A549 (cell line): ENCODE measurements around the gene FUT8. TPM values are rescaled to one million over a fixed set of nuclear protein-coding genes. Genes with fewer than 3 reads are reported as not detected.
"Not testable (repeated sequence)": the region's sequence is repeated elsewhere in the genome, so short reads cannot be mapped to it uniquely, and the experiment has no call there.

ENCODE experiments used
- ATAC-seq, 2 experiments: fragments of 200-7000 bp in 1 of 2; fragments of >200 bp in 1 of 2; cut with Nextera tagmentation in 1 of 2; cut with Tn5 transposase in 1 of 2; 3 replicates each; pipeline versions ENCODE4 v1.8.0 to v1.9.1; 2018 to 2020; ENCODE audit warnings: mild to moderate bottlenecking in 1 of 2, moderate library complexity in 1 of 2
- CTCF ChIA-PET: fragments of 300-600 bp; sonication (Branson Sonifier 250); formaldehyde crosslinking; extraction: SDS; loops from one replicate; lab custom pipeline; 2021; ENCODE audit warnings: antibody characterized with exemption, inconsistent platforms; lab: Yijun Ruan, JAX
- POLR2A ChIA-PET: fragments of 350-600 bp; formaldehyde crosslinking; extraction: SDS; loops from one replicate; lab custom pipeline; 2021; ENCODE audit warnings: antibody characterized with exemption, inconsistent platforms; lab: Yijun Ruan, JAX
- DNase-seq, 2 experiments: peaks; one replicate each; pipeline versions ENCODE4 v3.0.0 to v3.0.0-alpha.2; 2011 to 2016; ENCODE audit warnings: low read depth in 1 of 2, low spot score in 1 of 2
- FAIRE-seq: peaks from 2 replicates; lab custom pipeline; 2011; peaks lifted over from hg19 to GRCh38; lab: Jason Lieb, UNC
- H3K27ac ChIP-seq, 2 experiments: fragments of >200 bp; sonication (Bioruptor Twin); formaldehyde crosslinking; 3 replicates each; pipeline ENCODE4 v1.5.1; 2016 to 2017
- H3K4me1 ChIP-seq: fragments of >200 bp; sonication (Bioruptor Twin); formaldehyde crosslinking; 3 replicates; pipeline ENCODE4 v1.6.1; 2016
- H3K4me2 ChIP-seq: fragments of >200 bp; sonication (Bioruptor Twin); formaldehyde crosslinking; 3 replicates; pipeline ENCODE4 v1.6.1; 2016
- H3K4me3 ChIP-seq: fragments of >200 bp; sonication (Bioruptor Twin); formaldehyde crosslinking; 3 replicates; pipeline ENCODE4 v1.5.1; 2016
- H3K9me3 ChIP-seq: fragments of >200 bp; sonication (Bioruptor Twin); formaldehyde crosslinking; 3 replicates; pipeline ENCODE4 v1.6.1; 2016
- BHLHE40 ChIP-seq: IDR thresholded peaks from 2 replicates; pipeline ENCODE4 v1.6.1; 2012; ENCODE audit warnings: low read depth, low read length, inconsistent platforms
- CBX8 ChIP-seq: fragments of 200-600 bp; sonication (generic); IDR thresholded peaks from 2 replicates; pipeline ENCODE4 v1.6.1; 2016
- CHD2 ChIP-seq: fragments of 150-350 bp; IDR thresholded peaks from 2 replicates; pipeline ENCODE4 v1.6.1; 2014; ENCODE audit warnings: low read length; ENCODE audit not compliant: partially characterized antibody
- CTCF ChIP-seq: fragments of >200 bp; sonication (Bioruptor Twin); formaldehyde crosslinking; IDR thresholded peaks from 3 replicates; pipeline ENCODE4 v1.5.1; 2016
- EHF ChIP-seq: fragments of 250-450 bp; sonication (Bioruptor Pico); IDR thresholded peaks from 2 replicates; pipeline ENCODE4 v1.5.0; 2020; ENCODE audit warnings: mild to moderate bottlenecking
- EHMT2 ChIP-seq: fragments of 200-600 bp; sonication (generic); IDR thresholded peaks from 2 replicates; pipeline ENCODE4 v1.6.1; 2016; ENCODE audit warnings: antibody characterized with exemption, low read depth, mild to moderate bottlenecking, moderate library complexity
- FOSB ChIP-seq: fragments of 250-450 bp; sonication (Bioruptor Pico); IDR thresholded peaks from 2 replicates; pipeline ENCODE4 v1.5.0; 2020; ENCODE audit warnings: mild to moderate bottlenecking, moderate library complexity
- GATA3 ChIP-seq: IDR thresholded peaks from 2 replicates; pipeline ENCODE4 v1.6.1; 2012; ENCODE audit warnings: borderline replicate concordance
- HOXB13 ChIP-seq: fragments of 250-450 bp; sonication (Bioruptor Pico); IDR thresholded peaks from 2 replicates; pipeline ENCODE4 v1.5.0; 2020; ENCODE audit warnings: low read depth, mild to moderate bottlenecking, moderate library complexity
- HOXB5 ChIP-seq: fragments of 250-450 bp; sonication (Bioruptor Pico); IDR thresholded peaks from 2 replicates; pipeline ENCODE4 v1.5.0; 2020; ENCODE audit warnings: mild to moderate bottlenecking, moderate library complexity
- MYC ChIP-seq: IDR thresholded peaks from 2 replicates; pipeline ENCODE4 v1.6.1; 2012; ENCODE audit warnings: mild to moderate bottlenecking, inconsistent platforms, low read length, improper control_type of control experiment, borderline replicate concordance
- NFE2L2 ChIP-seq: fragments of 150-350 bp; conservative IDR thresholded peaks from 2 replicates; pipeline ENCODE4 v1.6.1; 2014; ENCODE audit warnings: low read length
- POLR2A ChIP-seq: IDR thresholded peaks from 2 replicates; pipeline ENCODE4 v1.6.1; 2012; ENCODE audit warnings: mild to moderate bottlenecking, low read length
- RNF2 ChIP-seq: fragments of 200-600 bp; sonication (generic); IDR thresholded peaks from 2 replicates; pipeline ENCODE4 v1.6.1; 2016; ENCODE audit warnings: low read depth, mild to moderate bottlenecking, antibody characterized with exemption, moderate library complexity, borderline replicate concordance
- SREBF2 ChIP-seq: fragments of 450-650 bp; IDR thresholded peaks from 2 replicates; pipeline ENCODE4 v1.6.1; 2014; ENCODE audit warnings: mild to moderate bottlenecking, moderate library complexity
- TFCP2L1 ChIP-seq: fragments of 250-450 bp; sonication (Bioruptor Pico); IDR thresholded peaks from 2 replicates; pipeline ENCODE4 v1.5.0; 2021; ENCODE audit warnings: mild to moderate bottlenecking
- ZC3H11A ChIP-seq: fragments of 450-650 bp; IDR thresholded peaks from 2 replicates; pipeline ENCODE4 v1.6.1; 2014; ENCODE audit warnings: antibody characterized with exemption, mild to moderate bottlenecking
- ZSCAN20 ChIP-seq: fragments of 250-450 bp; sonication (Bioruptor Pico); IDR thresholded peaks from 2 replicates; pipeline ENCODE4 v1.8.0; 2022; ENCODE audit warnings: mild to moderate bottlenecking, moderate library complexity
- WGBS: methylation state at CpG from one replicate; pipeline ENCODE4 v1.1.6; 2017; ENCODE audit errors: missing lambda C conversion rate; 5-methylcytosine and 5-hydroxymethylcytosine counted together
- polyA plus RNA-seq, 4 experiments: library from polyadenylated mRNA; depleted of rRNA in 3 of 4; stranded (reverse); fragments of >200 nt; fragmentation: RNase III in 1 of 4; extraction: RNeasy Plus Mini Kit Qiagen cat#74134 plus additional on column Dnase treatment in 1 of 4; gene quantifications; 2 replicates in 3 of 4; 3 replicates in 1 of 4; pipeline ENCODE4 v1.2.3, GENCODE V29; 2011 to 2017
- TF ChIP-seq, protein P1 (sequence below): fragments of 250-450 bp; sonication (Bioruptor Pico); IDR thresholded peaks from 2 replicates; pipeline ENCODE4 v1.5.0; 2021; ENCODE audit warnings: mild to moderate bottlenecking, moderate library complexity, borderline replicate concordance
- TF ChIP-seq, protein P2 (sequence below): IDR thresholded peaks from 2 replicates; pipeline ENCODE4 v1.6.1; 2012
- TF ChIP-seq, protein P3 (sequence below): fragments of >200 bp; sonication (Bioruptor Twin); formaldehyde crosslinking; IDR thresholded peaks from 3 replicates; pipeline ENCODE4 v1.6.1; 2016
- TF ChIP-seq, protein P4 (sequence below): fragments of 250-450 bp; sonication (Bioruptor Pico); IDR thresholded peaks from 2 replicates; pipeline ENCODE4 v1.5.0; 2020; ENCODE audit warnings: low read depth, mild to moderate bottlenecking, moderate library complexity

FUT8 gene
- polyA plus RNA-seq, 2 of the 4 experiments (the other 2 are of a cell fraction) = 20.3 to 22.9 TPM

GRCh38 chr14:65423982-65424381 lies 11.5 kb downstream of the FUT8 start:
- DNase-seq = no peak
- no peak overlapping the region for H3K4me2 ChIP-seq
- POLR2A ChIA-PET = interaction anchor here (1.0 kb wide), 1 partner anchor 13 kb away, joined by 4 read pairs; no protein-coding TSS in a partner anchor
- TF ChIP-seq CHD2 = no peak
- TF ChIP-seq ZC3H11A = no peak
- TF ChIP-seq FOSB (CRISPR knock-in tag) = no peak
- no peak for TF ChIP-seq POLR2A
- no peak for TF ChIP-seq BHLHE40
- no peak for TF ChIP-seq RNF2
- no peak for TF ChIP-seq HOXB13 (CRISPR knock-in tag)
- no peak for TF ChIP-seq CTCF
- no peak for TF ChIP-seq MYC
- TF ChIP-seq EHMT2 = no peak
- TF ChIP-seq ZSCAN20 (CRISPR knock-in tag) = no peak
- TF ChIP-seq, protein P1, sequence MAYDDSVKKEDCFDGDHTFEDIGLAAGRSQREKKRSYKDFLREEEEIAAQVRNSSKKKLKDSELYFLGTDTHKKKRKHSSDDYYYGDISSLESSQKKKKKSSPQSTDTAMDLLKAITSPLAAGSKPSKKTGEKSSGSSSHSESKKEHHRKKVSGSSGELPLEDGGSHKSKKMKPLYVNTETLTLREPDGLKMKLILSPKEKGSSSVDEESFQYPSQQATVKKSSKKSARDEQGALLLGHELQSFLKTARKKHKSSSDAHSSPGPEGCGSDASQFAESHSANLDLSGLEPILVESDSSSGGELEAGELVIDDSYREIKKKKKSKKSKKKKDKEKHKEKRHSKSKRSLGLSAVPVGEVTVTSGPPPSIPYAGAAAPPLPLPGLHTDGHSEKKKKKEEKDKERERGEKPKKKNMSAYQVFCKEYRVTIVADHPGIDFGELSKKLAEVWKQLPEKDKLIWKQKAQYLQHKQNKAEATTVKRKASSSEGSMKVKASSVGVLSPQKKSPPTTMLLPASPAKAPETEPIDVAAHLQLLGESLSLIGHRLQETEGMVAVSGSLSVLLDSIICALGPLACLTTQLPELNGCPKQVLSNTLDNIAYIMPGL = no peak
- CTCF ChIA-PET = interaction anchor here (0.9 to 1.9 kb wide), 5 partner anchors 27 to 402 kb away, joined by 3 to 6 read pairs (median 3); no protein-coding TSS in a partner anchor
- ATAC-seq = no peak
- no peak overlapping the region for H3K27ac ChIP-seq
- FAIRE-seq = no peak
- H3K9me3 ChIP-seq = no peaks in the 10 kb centered on the region
- H3K4me3 ChIP-seq = no peak overlapping the region
- H3K4me1 ChIP-seq = peaks cover 10% of the 10 kb centered on the region; the same call in 2 of the 3 replicates
- WGBS = 92% methylated on average over 5 of the region's 5 CpGs

DNA sequence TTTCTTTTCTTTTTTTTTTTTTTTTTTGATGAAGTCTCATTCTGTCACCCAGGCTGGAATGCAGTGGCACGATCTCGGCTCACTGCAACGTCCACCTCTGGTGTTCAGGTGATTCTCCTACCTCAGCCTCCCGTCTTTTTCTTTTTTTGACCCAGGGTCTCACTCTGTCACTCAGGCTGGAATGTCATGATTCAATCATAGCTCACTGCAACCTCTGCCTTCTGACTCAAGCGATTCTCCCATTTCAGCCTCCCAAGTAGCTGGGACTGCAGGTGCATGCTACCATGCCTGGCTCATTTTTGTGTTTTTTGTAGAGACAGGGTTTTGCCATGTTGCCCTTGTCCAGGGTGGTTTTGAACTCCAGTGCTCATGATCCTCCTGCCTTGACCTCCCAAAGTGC lies 12.0 kb downstream of the FUT8 start:
- 86% methylated on average over 5 of the region's 5 CpGs for WGBS
- H3K4me1 ChIP-seq = peaks cover 10% of the 10 kb centered on the region; the same call in 2 of the 3 replicates
- FAIRE-seq = no peak
- CTCF ChIA-PET = interaction anchor here (0.7 to 1.5 kb wide), 3 partner anchors 9 to 517 kb away, joined by 3 to 4 read pairs (median 3); no protein-coding TSS in a partner anchor
- H3K9me3 ChIP-seq = no peaks in the 10 kb centered on the region
- no peak overlapping the region for H3K27ac ChIP-seq
- ATAC-seq = no peak
- DNase-seq = no peak
- POLR2A ChIA-PET = interaction anchor here (1.0 kb wide), 1 partner anchor 13 kb away, joined by 4 read pairs; no protein-coding TSS in a partner anchor
- TF ChIP-seq TFCP2L1 (CRISPR knock-in tag) (no peak), GATA3 (no peak)
- H3K4me2 ChIP-seq = no peak overlapping the region
- no peak overlapping the region for H3K4me3 ChIP-seq

- Histone ChIP-seq H3K4me3 (no peak overlapping the region), H3K9me3 (no peaks in the 10 kb centered on the region), H3K27ac (no peak overlapping the region), H3K4me2 (no peak overlapping the region), H3K4me1 (peaks cover 10% of the 10 kb centered on the region; the same call in 2 of the 3 replicates)
- no peak for TF ChIP-seq EHF (CRISPR knock-in tag)
- TF ChIP-seq, protein P2, sequence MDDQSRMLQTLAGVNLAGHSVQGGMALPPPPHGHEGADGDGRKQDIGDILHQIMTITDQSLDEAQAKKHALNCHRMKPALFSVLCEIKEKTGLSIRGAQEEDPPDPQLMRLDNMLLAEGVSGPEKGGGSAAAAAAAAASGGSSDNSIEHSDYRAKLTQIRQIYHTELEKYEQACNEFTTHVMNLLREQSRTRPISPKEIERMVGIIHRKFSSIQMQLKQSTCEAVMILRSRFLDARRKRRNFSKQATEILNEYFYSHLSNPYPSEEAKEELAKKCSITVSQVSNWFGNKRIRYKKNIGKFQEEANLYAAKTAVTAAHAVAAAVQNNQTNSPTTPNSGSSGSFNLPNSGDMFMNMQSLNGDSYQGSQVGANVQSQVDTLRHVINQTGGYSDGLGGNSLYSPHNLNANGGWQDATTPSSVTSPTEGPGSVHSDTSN = no peak
- TF ChIP-seq, protein P3, sequence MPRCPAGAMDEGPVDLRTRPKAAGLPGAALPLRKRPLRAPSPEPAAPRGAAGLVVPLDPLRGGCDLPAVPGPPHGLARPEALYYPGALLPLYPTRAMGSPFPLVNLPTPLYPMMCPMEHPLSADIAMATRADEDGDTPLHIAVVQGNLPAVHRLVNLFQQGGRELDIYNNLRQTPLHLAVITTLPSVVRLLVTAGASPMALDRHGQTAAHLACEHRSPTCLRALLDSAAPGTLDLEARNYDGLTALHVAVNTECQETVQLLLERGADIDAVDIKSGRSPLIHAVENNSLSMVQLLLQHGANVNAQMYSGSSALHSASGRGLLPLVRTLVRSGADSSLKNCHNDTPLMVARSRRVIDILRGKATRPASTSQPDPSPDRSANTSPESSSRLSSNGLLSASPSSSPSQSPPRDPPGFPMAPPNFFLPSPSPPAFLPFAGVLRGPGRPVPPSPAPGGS = no peak
- no peak for TF ChIP-seq HOXB5 (CRISPR knock-in tag)
- TF ChIP-seq SREBF2 = no peak
- TF ChIP-seq CBX8 = no peak
- TF ChIP-seq, protein P4, sequence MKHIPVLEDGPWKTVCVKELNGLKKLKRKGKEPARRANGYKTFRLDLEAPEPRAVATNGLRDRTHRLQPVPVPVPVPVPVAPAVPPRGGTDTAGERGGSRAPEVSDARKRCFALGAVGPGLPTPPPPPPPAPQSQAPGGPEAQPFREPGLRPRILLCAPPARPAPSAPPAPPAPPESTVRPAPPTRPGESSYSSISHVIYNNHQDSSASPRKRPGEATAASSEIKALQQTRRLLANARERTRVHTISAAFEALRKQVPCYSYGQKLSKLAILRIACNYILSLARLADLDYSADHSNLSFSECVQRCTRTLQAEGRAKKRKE = no peak
- no peak for TF ChIP-seq NFE2L2
- FAIRE-seq (no peak), DNase-seq (no peak), ATAC-seq (no peak)
- CTCF ChIA-PET = interaction anchor here (1.5 kb wide), 1 partner anchor 11 kb away, joined by 4 read pairs; no protein-coding TSS in a partner anchor
- 92% methylated on average over 6 of the region's 6 CpGs for WGBS
- POLR2A ChIA-PET = no interaction called here
Measured at GRCh38 chr14:65425885-65426284, 13.4 kb downstream of the FUT8 start.

DNA sequence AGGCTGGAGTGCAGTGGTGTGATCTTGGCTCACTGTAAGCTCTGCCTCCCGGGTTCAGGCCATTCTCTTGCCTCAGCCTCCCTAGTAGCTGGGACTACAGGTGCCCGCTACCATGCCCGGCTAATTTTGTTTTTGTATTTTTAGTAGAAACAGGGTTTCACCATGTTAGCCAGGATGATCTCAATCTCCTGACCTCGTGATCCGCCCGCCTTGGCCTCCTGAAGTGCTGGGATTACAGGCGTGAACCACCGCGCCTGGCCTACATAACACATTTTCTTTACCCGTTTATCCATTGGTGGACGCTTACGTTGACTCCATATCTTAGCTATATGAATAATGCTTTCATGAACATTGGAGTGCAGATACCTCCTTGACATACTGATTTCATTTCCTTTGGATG lies 14.4 kb downstream of the FUT8 start:
- H3K4me3 ChIP-seq, H3K4me2 ChIP-seq, H3K9me3 ChIP-seq, DNase-seq, H3K27ac ChIP-seq, H3K4me1 ChIP-seq, FAIRE-seq, POLR2A ChIA-PET, ATAC-seq: not testable (repeated sequence)
- CTCF ChIA-PET = interaction anchor here (0.7 to 1.4 kb wide), 2 partner anchors 11 to 397 kb away, joined by 3 read pairs; no protein-coding TSS in a partner anchor
- 91% methylated on average over 12 of the region's 12 CpGs for WGBS
